Measurements from ENCODE around the gene SLC17A8.
"Not testable (repeated sequence)": the region's sequence is repeated elsewhere in the genome, so short reads cannot be mapped to it uniquely, and the experiment has no call there.

Gene SLC17A8

DNA sequence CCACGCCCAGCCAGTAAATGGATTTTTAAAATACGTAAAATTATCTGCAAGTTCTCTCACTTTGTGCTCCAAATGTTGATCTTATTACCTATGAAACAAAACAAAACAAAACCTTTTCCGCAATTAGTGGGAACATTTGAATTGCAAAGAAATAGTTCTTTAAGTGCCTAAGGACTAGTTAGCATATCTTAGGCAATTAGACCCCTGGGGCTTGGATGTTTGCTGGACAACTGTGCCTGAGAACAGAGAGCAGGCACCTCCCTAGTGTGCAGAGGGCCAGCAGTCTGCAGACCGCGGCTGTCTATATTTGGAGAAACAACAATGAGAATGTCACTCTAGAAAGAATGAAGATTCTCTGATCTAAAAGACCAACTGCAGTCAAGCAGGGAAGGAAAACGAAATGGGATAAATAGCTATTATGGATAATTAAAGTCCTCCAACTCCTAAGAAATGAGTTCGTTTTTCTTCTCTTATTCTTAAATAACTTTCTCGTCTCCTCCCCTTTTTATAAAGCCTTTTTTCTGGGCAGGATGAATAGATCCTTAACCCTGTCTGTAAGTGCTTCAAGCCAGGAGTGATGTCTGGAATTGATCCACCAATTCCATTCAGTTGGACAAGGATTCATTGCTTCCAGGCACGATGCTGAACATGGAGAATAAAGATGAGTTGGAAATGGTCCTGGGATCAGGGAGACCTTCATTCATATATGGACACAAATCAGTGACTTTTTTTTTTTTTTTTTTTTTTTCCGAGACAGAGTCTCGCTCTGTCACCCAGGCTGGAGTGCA is 16.2 kb downstream of the SLC17A8 start:
- no peak for DNase-seq

DNA sequence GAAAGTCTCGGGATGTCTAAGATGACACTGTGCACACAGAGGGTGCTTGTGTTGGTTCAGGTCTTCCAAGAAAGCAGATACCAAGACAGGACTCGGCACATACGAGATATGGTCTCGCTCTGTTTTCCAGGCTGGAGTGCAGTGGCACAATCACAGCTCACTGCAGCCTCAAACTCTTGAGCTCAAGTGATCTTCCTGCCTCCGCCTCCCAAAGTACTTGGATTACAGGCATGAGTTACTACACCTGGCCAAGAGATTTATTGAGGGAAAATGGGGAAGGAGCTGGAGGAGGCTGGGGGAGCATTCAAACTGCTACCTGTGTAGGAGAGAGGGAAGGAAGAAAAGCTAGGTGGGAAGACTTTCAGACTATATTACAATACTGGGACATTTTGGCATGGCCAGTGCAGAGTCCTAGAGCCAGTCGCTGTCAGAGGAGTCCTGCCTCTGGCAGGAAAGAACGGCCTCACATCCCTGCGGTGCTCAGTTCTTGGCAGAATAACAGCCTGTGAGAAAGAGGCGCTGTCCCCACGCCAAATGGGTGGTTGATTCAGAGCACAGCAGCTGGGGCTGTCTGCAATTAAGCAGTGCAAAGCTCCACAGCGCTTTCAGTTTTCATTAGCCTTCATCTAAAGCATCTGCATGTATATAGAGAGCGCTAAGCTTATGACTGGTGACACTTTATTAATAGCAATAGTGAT is 18.3 kb downstream of the SLC17A8 start:
- no peak for DNase-seq

- DNase-seq = no peak
Observed at GRCh38 chr12:100376161-100376560, 19.3 kb downstream of the SLC17A8 start.

DNA sequence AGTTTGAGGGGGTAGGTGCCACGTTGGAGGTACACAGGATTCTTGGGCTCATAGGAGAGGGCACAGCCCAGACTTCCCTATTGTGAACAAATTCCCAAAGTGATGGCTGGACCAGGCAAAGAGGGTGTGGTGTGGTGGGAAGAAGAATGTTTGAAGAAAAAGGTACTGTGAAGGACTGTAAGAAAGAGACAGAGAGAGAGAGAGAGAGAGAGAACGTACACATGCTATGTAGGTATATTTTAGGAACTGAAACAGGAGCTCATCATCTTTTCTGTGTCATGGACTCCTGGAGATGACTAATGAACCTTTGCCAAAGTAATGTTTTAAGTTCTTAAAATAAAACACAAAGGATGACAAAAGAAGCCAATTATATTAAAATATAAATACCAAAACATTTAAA is 24.5 kb downstream of the SLC17A8 start:
- no peak for DNase-seq

GRCh38 chr12:100382338-100382737 is 25.5 kb downstream of the SLC17A8 start:
- no peak for DNase-seq

- DNase-seq = no peak
Observed at GRCh38 chr12:100383586-100384558, 27.0 kb downstream of the SLC17A8 start.

- no peak for DNase-seq
Observed at GRCh38 chr12:100384559-100384935, 27.7 kb downstream of the SLC17A8 start.

- DNase-seq = no peak
Observed at GRCh38 chr12:100388382-100388781, 31.5 kb downstream of the SLC17A8 start.

- no peak for DNase-seq
Observed at GRCh38 chr12:100391856-100392255, 35.0 kb downstream of the SLC17A8 start.

- no peak for DNase-seq
Observed at GRCh38 chr12:100393200-100393599, 36.3 kb downstream of the SLC17A8 start.

GRCh38 chr12:100395811-100396210 is 38.9 kb downstream of the SLC17A8 start:
- no peak for DNase-seq

DNA sequence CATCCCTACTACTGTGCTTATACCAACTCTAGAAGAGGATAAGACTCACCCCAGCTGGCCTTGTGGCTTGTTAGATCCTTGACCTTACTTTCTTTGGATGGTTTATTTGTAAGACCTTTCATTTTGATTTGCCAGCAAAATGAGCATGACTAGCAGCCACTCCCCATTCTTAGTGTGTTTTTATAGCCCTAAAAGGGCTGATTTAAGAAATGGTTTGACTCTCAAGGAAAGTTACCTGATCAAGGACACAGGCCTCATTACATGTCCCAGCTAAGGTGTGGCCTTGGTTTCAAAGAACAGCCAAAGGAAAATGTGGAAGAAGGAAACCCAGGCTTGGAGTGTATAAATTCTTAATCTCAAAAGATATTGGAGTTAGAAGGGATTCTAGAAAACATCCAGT is 41.4 kb downstream of the SLC17A8 start:
- DNase-seq = no peak

DNA sequence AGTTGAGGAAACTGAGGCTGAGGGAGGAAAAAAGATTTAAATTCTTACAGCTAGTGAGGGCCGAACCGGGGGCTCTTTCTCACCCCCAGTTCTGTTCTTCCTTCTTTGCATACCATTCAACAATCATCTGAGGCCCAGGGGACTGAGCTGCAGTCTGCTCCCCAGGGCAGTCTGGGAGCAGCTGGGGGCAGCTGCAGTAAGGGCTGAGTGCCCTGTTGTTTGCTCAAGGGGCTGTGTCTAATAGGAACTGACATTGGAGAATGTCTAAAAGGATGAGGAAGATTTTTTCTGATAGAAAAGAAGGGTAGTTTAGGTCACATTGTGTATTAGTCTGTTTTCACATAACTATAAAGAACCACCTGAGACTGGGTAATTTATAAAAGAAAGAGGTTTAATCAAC is 42.2 kb downstream of the SLC17A8 start:
- no peak for DNase-seq

DNA sequence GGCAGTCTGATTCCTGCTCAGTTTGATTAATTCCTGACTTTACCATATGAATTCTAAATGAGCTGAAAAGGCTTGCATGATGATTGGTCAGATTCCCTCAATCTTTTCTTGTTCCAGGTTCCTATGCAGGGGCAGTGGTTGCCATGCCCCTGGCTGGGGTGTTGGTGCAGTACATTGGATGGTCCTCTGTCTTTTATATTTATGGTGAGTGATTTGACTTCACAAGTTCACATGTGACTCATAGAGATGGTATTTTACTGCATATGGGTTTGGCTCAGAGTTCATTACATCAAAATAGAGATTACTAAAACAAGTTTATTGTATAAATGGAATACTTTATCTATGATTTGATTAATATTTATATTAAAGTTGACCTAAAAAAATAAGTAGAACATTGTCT is 44.8 kb downstream of the SLC17A8 start:
- DNase-seq = no peak

DNA sequence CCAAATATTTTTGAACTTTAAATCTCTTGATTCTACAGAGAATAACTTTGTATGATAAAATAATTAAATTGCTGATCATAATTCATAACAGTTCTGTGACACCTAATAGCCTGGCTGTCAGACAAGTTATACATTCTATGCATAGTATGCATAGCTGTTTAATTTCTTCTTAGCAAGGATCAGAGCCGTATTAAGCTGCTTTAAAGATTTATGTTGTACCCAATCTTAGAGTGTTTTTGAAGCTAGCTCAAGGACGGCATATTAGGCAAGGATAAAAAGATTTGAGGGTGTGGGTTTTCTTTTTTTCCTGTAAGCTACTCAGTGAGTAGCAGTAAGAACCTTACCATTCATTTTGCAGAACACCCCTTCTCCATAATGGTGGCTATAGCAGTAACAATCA is 45.9 kb downstream of the SLC17A8 start:
- DNase-seq = no peak

- no peak for DNase-seq
Observed at GRCh38 chr12:100403446-100403845, 46.6 kb downstream of the SLC17A8 start.

GRCh38 chr12:100404769-100405407 is 48.0 kb downstream of the SLC17A8 start:
- DNase-seq = no peak

GRCh38 chr12:100413001-100413400 is 56.1 kb downstream of the SLC17A8 start:
- no peak for DNase-seq

DNA sequence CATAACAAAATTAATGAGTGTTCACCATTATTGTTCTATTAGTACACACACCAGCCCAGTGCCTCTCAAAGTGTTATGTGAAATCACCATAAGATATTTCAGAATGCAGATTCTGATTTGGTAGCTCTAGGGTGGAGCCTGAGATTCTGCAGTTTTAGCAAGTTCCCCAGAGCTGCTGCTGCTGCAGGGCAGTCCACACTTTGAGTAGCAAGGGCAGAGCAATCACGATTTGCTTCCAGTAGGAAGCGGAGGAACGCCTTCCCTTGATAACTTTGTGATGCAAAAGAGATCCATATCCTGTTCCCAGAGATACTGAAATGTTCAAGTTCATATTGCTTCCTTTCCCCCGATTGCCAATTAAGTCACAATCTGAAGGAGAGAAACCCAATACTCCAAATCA is 57.9 kb downstream of the SLC17A8 start:
- DNase-seq = no peak

DNA sequence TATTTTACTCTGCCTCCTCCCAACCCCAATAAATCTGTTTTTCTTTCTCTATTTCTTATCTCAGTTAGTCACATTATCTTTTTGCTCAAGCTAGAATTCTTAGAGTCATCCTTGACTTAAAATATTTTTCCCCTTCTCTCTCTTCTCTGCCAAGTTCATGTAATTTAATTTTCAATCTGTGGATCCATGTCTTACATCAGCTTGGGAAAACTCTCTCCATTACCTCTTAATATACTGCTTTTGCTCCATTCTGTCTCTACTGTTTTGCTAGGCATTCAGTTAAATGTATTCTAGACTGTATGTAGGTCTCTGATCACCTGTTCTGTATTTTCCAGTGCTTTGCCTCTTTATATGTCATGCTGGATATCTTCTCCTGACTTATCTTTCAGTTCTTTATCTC is 65.8 kb downstream of the SLC17A8 start:
- DNase-seq = no peak

DNA sequence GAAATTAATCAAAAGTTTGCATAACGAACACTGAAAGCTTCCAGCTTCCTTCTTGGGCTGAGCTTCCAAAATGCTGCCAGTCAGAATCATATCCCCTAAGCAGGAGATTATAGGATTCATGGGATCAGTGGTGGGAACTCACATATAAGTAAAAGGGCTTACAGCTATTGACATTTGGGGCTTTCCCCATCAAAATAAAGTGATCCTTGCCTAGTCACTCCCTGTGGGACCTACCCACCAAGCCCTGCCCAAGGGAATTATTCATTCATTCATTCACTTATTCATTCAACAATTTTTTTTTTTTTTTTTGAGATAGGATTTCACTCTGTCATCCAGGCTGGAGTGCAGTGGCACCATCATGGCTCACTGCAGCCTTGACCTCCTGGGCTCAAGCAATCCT is 69.3 kb downstream of the SLC17A8 start:
- DNase-seq = no peak

DNA sequence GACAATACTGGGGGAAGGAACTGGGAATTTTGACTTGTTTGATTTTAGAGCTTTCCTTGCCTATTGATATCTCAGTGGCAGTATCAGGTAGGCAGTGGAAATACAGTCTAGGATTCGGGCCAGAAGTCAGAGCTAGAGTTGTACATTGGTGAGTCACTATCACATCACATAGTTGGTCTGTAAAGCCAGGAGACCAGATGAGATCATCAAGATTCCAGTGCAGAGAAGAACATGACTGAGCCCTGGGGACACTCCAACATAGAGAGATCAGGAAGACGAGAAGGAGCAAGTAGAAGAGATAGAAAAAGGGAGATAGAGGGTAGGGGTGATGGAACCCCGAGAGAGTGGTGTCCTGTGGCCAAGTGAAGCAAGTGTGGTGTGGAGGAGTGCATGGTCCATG is 70.2 kb downstream of the SLC17A8 start:
- DNase-seq = no peak

DNA sequence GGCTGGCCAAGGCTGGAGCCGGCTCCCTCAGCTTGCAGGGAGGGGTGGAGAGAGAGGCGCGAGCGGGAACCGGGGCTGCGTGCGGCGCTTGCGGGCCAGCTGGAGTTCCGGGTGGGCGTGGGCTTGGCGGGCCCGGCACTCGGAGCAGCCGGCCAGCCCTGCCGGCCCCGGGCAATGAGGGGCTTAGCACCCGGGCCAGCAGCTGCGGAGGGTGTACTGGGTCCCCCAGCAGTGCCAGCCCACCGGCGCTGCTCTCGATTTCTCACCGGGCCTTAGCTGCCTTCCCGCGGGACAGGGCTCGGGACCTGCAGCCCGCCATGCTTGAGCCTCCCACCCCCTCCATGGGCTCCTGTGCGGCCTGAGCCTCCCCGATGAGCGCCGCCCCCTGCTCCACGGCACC is 73.4 kb downstream of the SLC17A8 start:
- not testable (repeated sequence) for DNase-seq

All from activated CD4-positive, alpha-beta T cell treated with anti-CD3 and anti-CD28 coated beads for 1 hour (primary cell).